Fibroblast of lung (primary cell): Measurements from ENCODE around the gene RALGPS2. TPM values are rescaled to one million over a fixed set of nuclear protein-coding genes. Genes with fewer than 3 reads are reported as not detected.

ENCODE experiments used
- DNase-seq, 2 donors: peaks; one replicate each; pipeline versions ENCODE4 v3.0.0 to v3.0.0-alpha.2; 2010; ENCODE audit warnings: low read depth in 2 of 2
- H2AFZ ChIP-seq: 2 replicates; pipeline ENCODE4 v1.5.1; 2012; ENCODE audit warnings: low read length, control low read depth, inconsistent platforms
- H3K27ac ChIP-seq: 2 replicates; pipeline ENCODE4 v1.5.1; 2011; ENCODE audit warnings: low read length, control low read depth; ENCODE audit not compliant: insufficient read depth
- H3K27me3 ChIP-seq: 2 replicates; pipeline ENCODE4 v1.5.1; 2011; ENCODE audit warnings: mild to moderate bottlenecking, low read length; ENCODE audit not compliant: control insufficient read depth, insufficient read depth
- H3K36me3 ChIP-seq: 2 replicates; pipeline ENCODE4 v1.5.1; 2011; ENCODE audit warnings: low read length; ENCODE audit not compliant: control insufficient read depth, insufficient read depth
- H3K4me1 ChIP-seq: 2 replicates; pipeline ENCODE4 v1.5.1; 2011; ENCODE audit warnings: low read length; ENCODE audit not compliant: control insufficient read depth, insufficient read depth; ENCODE audit errors: extremely low read depth
- H3K4me2 ChIP-seq: 2 replicates; pipeline ENCODE4 v1.5.1; 2011; ENCODE audit warnings: low read length, control low read depth; ENCODE audit not compliant: insufficient read depth; ENCODE audit errors: extremely low read depth
- H3K4me3 ChIP-seq, 4 experiments: fragments of 200-600 bp in 1 of 4; sonication (generic) in 1 of 4; replicated peaks in 1 of 4; 2 replicates each; pipeline ENCODE4 v1.5.1; 2011 to 2016; ENCODE audit warnings: low read length in 4 of 4, low read depth in 3 of 4, mild to moderate bottlenecking in 3 of 4, control low read depth in 2 of 4, inconsistent platforms in 1 of 4, mixed read lengths in 1 of 4; ENCODE audit not compliant: insufficient read depth in 1 of 4; ENCODE audit errors: control extremely low read depth in 1 of 4
- H3K79me2 ChIP-seq: 2 replicates; pipeline ENCODE4 v1.5.1; 2012; ENCODE audit warnings: mild to moderate bottlenecking, low read length, inconsistent platforms; ENCODE audit not compliant: control insufficient read depth, insufficient read depth
- H3K9ac ChIP-seq: 2 replicates; pipeline ENCODE4 v1.5.1; 2011; ENCODE audit warnings: mild to moderate bottlenecking, low read length, control low read depth; ENCODE audit not compliant: insufficient read depth
- H3K9me3 ChIP-seq: 2 replicates; pipeline ENCODE4 v1.5.1; 2012; ENCODE audit warnings: low read depth, low read length; ENCODE audit not compliant: control insufficient read depth, insufficient read depth
- H4K20me1 ChIP-seq: 2 replicates; pipeline ENCODE4 v1.5.1; 2011; ENCODE audit warnings: low read length; ENCODE audit not compliant: control insufficient read depth, insufficient read depth; ENCODE audit errors: extremely low read depth
- CTCF ChIP-seq, 2 donors: IDR thresholded peaks in 1 of 2; conservative IDR thresholded peaks in 1 of 2; 1 replicate in 1 of 2; 2 replicates in 1 of 2; pipeline ENCODE4 v1.5.1; 2011 to 2012; ENCODE audit warnings: low read length in 2 of 2, control low read depth in 1 of 2, inconsistent platforms in 1 of 2, low read depth in 1 of 2, mild to moderate bottlenecking in 1 of 2
- EZH2 ChIP-seq: IDR thresholded peaks from 2 replicates; pipeline ENCODE4 v1.5.1; 2012; ENCODE audit warnings: low read length, control low read depth, mild to moderate bottlenecking; ENCODE audit errors: missing control alignments
- polyA plus RNA-seq, 2 donors: library from polyadenylated mRNA; depleted of rRNA in 1 of 2; stranded (reverse) in 1 of 2; unstranded in 1 of 2; fragments of >200 nt; gene quantifications; 2 replicates each; pipeline ENCODE4 v1.2.1, GENCODE V29; 2011 to 2012; ENCODE audit warnings: missing spikeins in 1 of 2
- total RNA-seq: library from RNA; depleted of rRNA; stranded (reverse); fragments of >200 nt; gene quantifications from 2 replicates; pipeline ENCODE4 v1.2.1, GENCODE V29; 2014

The RALGPS2 gene
- total and polyA plus RNA-seq, 2 donors (not counting 1 experiment from before 2014, with no cell fraction given): 53.8 to 69.7 TPM

GRCh38 chr1:178684542-178685000, 40.5 kb upstream of the RALGPS2 start:
- Histone ChIP-seq H3K9ac (no peak overlapping the region), H3K4me1 (peaks cover 11% of the 10 kb centered on the region), H2AFZ (no peak overlapping the region), H3K27ac (peak overlapping the region; percentile 49), H3K36me3 (no peaks in the 10 kb centered on the region), H3K4me3 (no peak overlapping the region), H3K79me2 (no peaks in the 10 kb centered on the region), H3K4me2 (no peak overlapping the region), H3K9me3 (no peaks in the 10 kb centered on the region), H3K27me3 (no peaks in the 10 kb centered on the region), H4K20me1 (no peaks in the 10 kb centered on the region)
- TF ChIP-seq EZH2 (no peak), CTCF (conservative IDR thresholded peaks at IDR 0.05 in 1 of 2, IDR thresholded peaks at IDR 0.05 in 1 of 2; ENCODE audit: low read depth in 1 of 2, low read length in 2 of 2) (no peak)
- DNase-seq: peak; percentile 94 to 96

- Histone ChIP-seq H3K4me3 (no peak overlapping the region), H3K9ac (no peak overlapping the region), H3K27ac (no peak overlapping the region), H2AFZ (no peak overlapping the region), H3K4me2 (no peak overlapping the region), H4K20me1 (no peaks in the 10 kb centered on the region), H3K9me3 (no peaks in the 10 kb centered on the region), H3K27me3 (no peaks in the 10 kb centered on the region), H3K36me3 (no peaks in the 10 kb centered on the region), H3K79me2 (no peaks in the 10 kb centered on the region), H3K4me1 (peaks cover 11% of the 10 kb centered on the region)
- no peak for DNase-seq
- TF ChIP-seq CTCF (conservative IDR thresholded peaks at IDR 0.05 in 1 of 2, IDR thresholded peaks at IDR 0.05 in 1 of 2; ENCODE audit: low read depth in 1 of 2, low read length in 2 of 2) (no peak), EZH2 (no peak)
Observed at GRCh38 chr1:178686407-178686806, 38.6 kb upstream of the RALGPS2 start.

- H4K20me1 ChIP-seq: no peaks in the 10 kb centered on the region
- H3K36me3 ChIP-seq: no peaks in the 10 kb centered on the region
- H3K4me1 ChIP-seq: peaks cover 11% of the 10 kb centered on the region
- no peak overlapping the region for H3K9ac ChIP-seq
- no peak overlapping the region for H3K4me2 ChIP-seq
- no peak overlapping the region for H3K27ac ChIP-seq
- H2AFZ ChIP-seq: no peak overlapping the region
- H3K79me2 ChIP-seq: no peaks in the 10 kb centered on the region
- no peaks in the 10 kb centered on the region for H3K27me3 ChIP-seq
- TF ChIP-seq CTCF (conservative IDR thresholded peaks at IDR 0.05 in 1 of 2, IDR thresholded peaks at IDR 0.05 in 1 of 2; ENCODE audit: low read depth in 1 of 2, low read length in 2 of 2): no peak
- TF ChIP-seq EZH2: no peak
- H3K9me3 ChIP-seq: no peaks in the 10 kb centered on the region
- no peak overlapping the region for H3K4me3 ChIP-seq
- DNase-seq: peak in 1 of 2 donors; percentile 70
Observed at GRCh38 chr1:178688244-178688643, 36.8 kb upstream of the RALGPS2 start.
